HepG2 (cell line): ENCODE data around the gene TBC1D10B. TPM values are rescaled to one million over a fixed set of nuclear protein-coding genes. Genes with fewer than 3 reads are reported as not detected.

Experiments
- ARID2 ChIP-seq: sonication (generic); formaldehyde crosslinking; IDR thresholded peaks from 2 replicates; pipeline ENCODE4 v1.8.1; 2022; ENCODE audit warnings: mild to moderate bottlenecking, missing genetic modification reagents, borderline replicate concordance
- BRCA1 ChIP-seq: sonication (generic); formaldehyde crosslinking; IDR thresholded peaks from 2 replicates; pipeline ENCODE4 v1.4.0; 2020; ENCODE audit warnings: missing genetic modification reagents
- GABPB1 ChIP-seq: IDR thresholded peaks from 2 replicates; pipeline ENCODE4 v1.6.1; 2016; ENCODE audit warnings: mild to moderate bottlenecking, missing genetic modification reagents, moderate library complexity, missing compliant biosample characterization
- PAWR ChIP-seq: sonication (generic); formaldehyde crosslinking; IDR thresholded peaks from 2 replicates; pipeline ENCODE4 v1.4.0; 2020; ENCODE audit warnings: missing genetic modification reagents, mild to moderate bottlenecking, borderline replicate concordance
- PCBP1 ChIP-seq: fragments of 200-400 bp; formaldehyde crosslinking; IDR thresholded peaks from 2 replicates; pipeline ENCODE4 v1.6.1; 2017; ENCODE audit warnings: mild to moderate bottlenecking, low read depth, low read length, borderline replicate concordance
- RFX5 ChIP-seq: IDR thresholded peaks from 2 replicates; pipeline ENCODE4 v1.6.1; 2011; ENCODE audit warnings: low read depth, low read length, improper control_type of control experiment
- RNF2 ChIP-seq: fragments of 450-650 bp; conservative IDR thresholded peaks from 2 replicates; pipeline ENCODE4 v1.6.1; 2016; ENCODE audit warnings: low read depth
- SKI ChIP-seq: fragments of 450-650 bp; IDR thresholded peaks from one replicate; pipeline ENCODE4 v1.6.1; 2018; ENCODE audit warnings: mild to moderate bottlenecking; ENCODE audit not compliant: partially characterized antibody
- SP140L ChIP-seq: sonication (generic); formaldehyde crosslinking; IDR thresholded peaks from 2 replicates; pipeline ENCODE4 v1.4.0; 2020; ENCODE audit warnings: missing genetic modification reagents, borderline replicate concordance
- SRSF1 ChIP-seq: fragments of 200-400 bp; formaldehyde crosslinking; optimal IDR thresholded peaks from 2 replicates; pipeline ENCODE3; 2017; ENCODE audit warnings: mild to moderate bottlenecking, low read depth, low read length, moderate library complexity
- TMF1 ChIP-seq: sonication (generic); formaldehyde crosslinking; IDR thresholded peaks from 2 replicates; pipeline ENCODE4 v1.8.1; 2022; ENCODE audit warnings: low read depth, missing genetic modification reagents
- ZNF138 ChIP-seq: sonication (generic); formaldehyde crosslinking; IDR thresholded peaks from 2 replicates; pipeline ENCODE4 v1.5.0; 2020; ENCODE audit warnings: mild to moderate bottlenecking, low read depth, missing genetic modification reagents
- ZNF205 ChIP-seq: IDR thresholded peaks from 2 replicates; pipeline ENCODE4 v1.6.1; 2018; ENCODE audit warnings: missing biosample characterization, missing genetic modification reagents
- ZNF337 ChIP-seq: sonication (generic); formaldehyde crosslinking; IDR thresholded peaks from 2 replicates; pipeline ENCODE4 v1.5.1; 2020; ENCODE audit warnings: missing genetic modification reagents, low read depth, mild to moderate bottlenecking, borderline replicate concordance
- ZNF512 ChIP-seq: sonication (generic); formaldehyde crosslinking; IDR thresholded peaks from 2 replicates; pipeline ENCODE4 v1.4.0; 2020; ENCODE audit warnings: mild to moderate bottlenecking, missing genetic modification reagents
- ZNF598 ChIP-seq: sonication (generic); formaldehyde crosslinking; IDR thresholded peaks from 2 replicates; pipeline ENCODE4 v1.5.1; 2020; ENCODE audit warnings: mild to moderate bottlenecking, missing genetic modification reagents, borderline replicate concordance
- ZNF724P ChIP-seq: sonication (generic); formaldehyde crosslinking; IDR thresholded peaks from 2 replicates; pipeline ENCODE4 v1.8.0; 2022; ENCODE audit warnings: missing genetic modification reagents, borderline replicate concordance
- ZNF766 ChIP-seq: sonication (generic); formaldehyde crosslinking; IDR thresholded peaks from 2 replicates; pipeline ENCODE4 v1.5.0; 2020; ENCODE audit warnings: missing genetic modification reagents, borderline replicate concordance
- ZNF775 ChIP-seq: sonication (generic); formaldehyde crosslinking; IDR thresholded peaks from 2 replicates; pipeline ENCODE4 v1.4.0; 2020; ENCODE audit warnings: missing genetic modification reagents, mild to moderate bottlenecking, moderate library complexity, borderline replicate concordance
- ZNF781 ChIP-seq: sonication (generic); formaldehyde crosslinking; IDR thresholded peaks from 2 replicates; pipeline ENCODE4 v1.5.1; 2020; ENCODE audit warnings: borderline replicate concordance, mild to moderate bottlenecking, missing genetic modification reagents; ENCODE audit errors: not compliant biosample characterization
- polyA plus RNA-seq, 8 experiments: library from polyadenylated mRNA; depleted of rRNA in 3 of 8; stranded (reverse) in 7 of 8; unstranded in 1 of 8; fragments of >200 nt; fragmentation: Illumina TruSeq in 4 of 8; extraction: Trizol in 4 of 8; gene quantifications; 2 replicates each; pipeline versions ENCODE4 v1.2.1 to v1.2.3, GENCODE V29; 2011 to 2016; ENCODE audit warnings: low read depth in 4 of 8, missing spikeins in 1 of 8, mixed read lengths in 1 of 8; ENCODE audit not compliant: insufficient read depth in 1 of 8
- total RNA-seq, 5 experiments: library from RNA; depleted of rRNA; stranded (reverse); fragments of >200 nt; fragmentation: Illumina TruSeq; extraction: Trizol; gene quantifications; 2 replicates each; pipeline ENCODE4 v1.2.3, GENCODE V29; 2016; ENCODE audit warnings: low read depth in 1 of 5
- TF ChIP-seq, protein P1 (sequence below): sonication (generic); formaldehyde crosslinking; IDR thresholded peaks from 2 replicates; pipeline ENCODE4 v1.5.1; 2020; ENCODE audit warnings: mild to moderate bottlenecking, missing genetic modification reagents, borderline replicate concordance
- TF ChIP-seq, protein P2 (sequence below): IDR thresholded peaks from 2 replicates; pipeline ENCODE4 v1.6.1; 2016; ENCODE audit warnings: low read depth, control low read depth

TBC1D10B gene
- total and polyA plus RNA-seq, 2 of the 13 experiments (the other 11 are each of a cell fraction or from before 2014, with no cell fraction given) = 15.7 to 24.8 TPM

DNA sequence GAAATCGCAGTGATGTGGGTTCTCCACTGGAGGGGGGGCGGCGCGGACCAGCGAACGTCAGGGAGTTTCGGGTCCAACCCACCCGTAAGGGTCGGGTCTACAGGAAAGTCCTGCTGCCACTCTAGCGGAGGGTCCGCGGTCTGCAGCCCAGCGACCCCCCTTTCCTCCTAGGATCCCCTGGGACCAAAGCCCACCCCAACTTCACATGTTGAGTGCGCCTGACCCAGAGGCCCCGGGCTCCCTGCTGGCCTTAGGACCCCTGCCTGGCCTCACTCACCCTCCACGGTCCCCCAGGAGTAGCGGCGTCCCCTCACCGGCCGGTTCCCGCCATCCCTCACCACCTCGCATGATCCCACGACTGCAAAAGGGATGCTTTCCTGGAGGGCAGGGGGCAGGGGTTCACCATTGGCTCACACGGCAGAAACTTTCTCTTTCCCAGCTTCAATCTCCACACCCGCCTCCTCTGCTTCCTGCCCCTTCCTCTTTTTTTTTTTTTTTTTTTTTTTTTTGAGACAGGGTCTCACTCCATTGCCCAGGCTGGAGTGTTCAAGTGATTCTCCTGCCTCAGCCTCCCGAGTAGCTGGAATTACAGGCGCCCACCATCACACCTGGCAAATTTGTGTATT is 9.0 kb upstream of the TBC1D10B start (continued):
- TF ChIP-seq, protein P1, sequence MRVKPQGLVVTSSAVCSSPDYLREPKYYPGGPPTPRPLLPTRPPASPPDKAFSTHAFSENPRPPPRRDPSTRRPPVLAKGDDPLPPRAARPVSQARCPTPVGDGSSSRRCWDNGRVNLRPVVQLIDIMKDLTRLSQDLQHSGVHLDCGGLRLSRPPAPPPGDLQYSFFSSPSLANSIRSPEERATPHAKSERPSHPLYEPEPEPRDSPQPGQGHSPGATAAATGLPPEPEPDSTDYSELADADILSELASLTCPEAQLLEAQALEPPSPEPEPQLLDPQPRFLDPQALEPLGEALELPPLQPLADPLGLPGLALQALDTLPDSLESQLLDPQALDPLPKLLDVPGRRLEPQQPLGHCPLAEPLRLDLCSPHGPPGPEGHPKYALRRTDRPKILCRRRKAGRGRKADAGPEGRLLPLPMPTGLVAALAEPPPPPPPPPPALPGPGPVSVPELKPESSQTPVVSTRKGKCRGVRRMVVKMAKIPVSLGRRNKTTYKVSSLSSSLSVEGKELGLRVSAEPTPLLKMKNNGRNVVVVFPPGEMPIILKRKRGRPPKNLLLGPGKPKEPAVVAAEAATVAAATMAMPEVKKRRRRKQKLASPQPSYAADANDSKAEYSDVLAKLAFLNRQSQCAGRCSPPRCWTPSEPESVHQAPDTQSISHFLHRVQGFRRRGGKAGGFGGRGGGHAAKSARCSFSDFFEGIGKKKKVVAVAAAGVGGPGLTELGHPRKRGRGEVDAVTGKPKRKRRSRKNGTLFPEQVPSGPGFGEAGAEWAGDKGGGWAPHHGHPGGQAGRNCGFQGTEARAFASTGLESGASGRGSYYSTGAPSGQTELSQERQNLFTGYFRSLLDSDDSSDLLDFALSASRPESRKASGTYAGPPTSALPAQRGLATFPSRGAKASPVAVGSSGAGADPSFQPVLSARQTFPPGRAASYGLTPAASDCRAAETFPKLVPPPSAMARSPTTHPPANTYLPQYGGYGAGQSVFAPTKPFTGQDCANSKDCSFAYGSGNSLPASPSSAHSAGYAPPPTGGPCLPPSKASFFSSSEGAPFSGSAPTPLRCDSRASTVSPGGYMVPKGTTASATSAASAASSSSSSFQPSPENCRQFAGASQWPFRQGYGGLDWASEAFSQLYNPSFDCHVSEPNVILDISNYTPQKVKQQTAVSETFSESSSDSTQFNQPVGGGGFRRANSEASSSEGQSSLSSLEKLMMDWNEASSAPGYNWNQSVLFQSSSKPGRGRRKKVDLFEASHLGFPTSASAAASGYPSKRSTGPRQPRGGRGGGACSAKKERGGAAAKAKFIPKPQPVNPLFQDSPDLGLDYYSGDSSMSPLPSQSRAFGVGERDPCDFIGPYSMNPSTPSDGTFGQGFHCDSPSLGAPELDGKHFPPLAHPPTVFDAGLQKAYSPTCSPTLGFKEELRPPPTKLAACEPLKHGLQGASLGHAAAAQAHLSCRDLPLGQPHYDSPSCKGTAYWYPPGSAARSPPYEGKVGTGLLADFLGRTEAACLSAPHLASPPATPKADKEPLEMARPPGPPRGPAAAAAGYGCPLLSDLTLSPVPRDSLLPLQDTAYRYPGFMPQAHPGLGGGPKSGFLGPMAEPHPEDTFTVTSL (CRISPR knock-in tag) = no peak; the same call in 1 of the 2 replicates
- TF ChIP-seq, protein P2, sequence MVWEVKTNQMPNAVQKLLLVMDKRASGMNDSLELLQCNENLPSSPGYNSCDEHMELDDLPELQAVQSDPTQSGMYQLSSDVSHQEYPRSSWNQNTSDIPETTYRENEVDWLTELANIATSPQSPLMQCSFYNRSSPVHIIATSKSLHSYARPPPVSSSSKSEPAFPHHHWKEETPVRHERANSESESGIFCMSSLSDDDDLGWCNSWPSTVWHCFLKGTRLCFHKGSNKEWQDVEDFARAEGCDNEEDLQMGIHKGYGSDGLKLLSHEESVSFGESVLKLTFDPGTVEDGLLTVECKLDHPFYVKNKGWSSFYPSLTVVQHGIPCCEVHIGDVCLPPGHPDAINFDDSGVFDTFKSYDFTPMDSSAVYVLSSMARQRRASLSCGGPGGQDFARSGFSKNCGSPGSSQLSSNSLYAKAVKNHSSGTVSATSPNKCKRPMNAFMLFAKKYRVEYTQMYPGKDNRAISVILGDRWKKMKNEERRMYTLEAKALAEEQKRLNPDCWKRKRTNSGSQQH (CRISPR knock-in tag) = no peak
- 0 out of 2 replicates have a peak, but pooled peaks have one; percentile 3 for TF ChIP-seq PAWR (CRISPR knock-in tag)
- TF ChIP-seq RNF2 = no peak
- no peak for TF ChIP-seq GABPB1 (CRISPR knock-in tag)
- no peak for TF ChIP-seq ZNF337 (CRISPR knock-in tag)
- 0 out of 2 replicates have a peak, but pooled peaks have one; percentile 42 for TF ChIP-seq ZNF138 (CRISPR knock-in tag)
- TF ChIP-seq BRCA1 = no peak
- no peak for TF ChIP-seq SP140L
- TF ChIP-seq ZNF775 (CRISPR knock-in tag) = no peak
- no peak for TF ChIP-seq ZNF724P (CRISPR knock-in tag)
- TF ChIP-seq ZNF781 (CRISPR knock-in tag) = no peak
- TF ChIP-seq ZNF512 (CRISPR knock-in tag) = 0 out of 2 replicates have a peak, but pooled peaks have one; percentile 41
- peak; percentile 73 for TF ChIP-seq SRSF1
- TF ChIP-seq PCBP1 = 0 out of 2 replicates have a peak, but pooled peaks have one; percentile 3
- TF ChIP-seq RFX5 = no peak
- no peak for TF ChIP-seq ZNF766
- no peak for TF ChIP-seq ZNF205 (CRISPR knock-in tag)
- no peak for TF ChIP-seq SKI
- no peak for TF ChIP-seq ZNF598 (CRISPR knock-in tag)
- TF ChIP-seq TMF1 = no peak
- no peak for TF ChIP-seq ARID2 (CRISPR knock-in tag)
